Neural cell (in vitro differentiated cells): ENCODE measurements around the gene EP400. TPM values are rescaled to one million over a fixed set of nuclear protein-coding genes. Genes with fewer than 3 reads are reported as not detected.

Source experiments
- H2AFZ ChIP-seq: fragments of 200-600, 300-800 bp; sonication (generic), shearing (Covaris generic); 2 replicates; pipeline ENCODE4 v1.6.0; 2014; ENCODE audit warnings: low read depth, mild to moderate bottlenecking, antibody characterized with exemption, low read length, moderate library complexity
- H3F3A ChIP-seq: fragments of 200-600 bp; shearing (Covaris generic); 2 replicates; pipeline ENCODE4 v1.6.1; 2016; ENCODE audit warnings: mild to moderate bottlenecking, moderate library complexity, mixed read lengths, antibody characterized with exemption, low read length; ENCODE audit not compliant: insufficient read depth, poor library complexity, severe bottlenecking
- H3K27ac ChIP-seq: fragments of 200-600, 300-800 bp; sonication (generic), shearing (Covaris generic); 2 replicates; pipeline ENCODE4 v1.5.1; 2014; ENCODE audit warnings: mild to moderate bottlenecking, low read length, moderate library complexity
- H3K27me3 ChIP-seq: fragments of 300-800, 200-600 bp; sonication (generic), shearing (Covaris generic); 2 replicates; pipeline ENCODE4 v1.6.0; 2014; ENCODE audit warnings: mild to moderate bottlenecking, low read depth, low read length, moderate library complexity; ENCODE audit not compliant: insufficient read depth
- H3K36me3 ChIP-seq: fragments of 300-800, 200-600 bp; sonication (generic), shearing (Covaris generic); 2 replicates; pipeline ENCODE4 v1.5.1; 2014; ENCODE audit warnings: mild to moderate bottlenecking, antibody characterized with exemption, low read length, moderate library complexity; ENCODE audit not compliant: insufficient read depth
- H3K4me2 ChIP-seq: fragments of 300-800, 200-600 bp; sonication (generic), shearing (Covaris generic); 2 replicates; pipeline ENCODE4 v1.6.0; 2014; ENCODE audit warnings: mild to moderate bottlenecking, low read length
- H3K4me3 ChIP-seq: fragments of 300-800, 200-600 bp; sonication (generic), shearing (Covaris generic); 2 replicates; pipeline ENCODE4 v1.5.1; 2014; ENCODE audit warnings: mild to moderate bottlenecking, low read length, moderate library complexity
- H3K79me2 ChIP-seq: fragments of 200-600 bp; shearing (Covaris generic); replicated peaks from 2 replicates; pipeline ENCODE4 v1.6.0; 2014; ENCODE audit warnings: mild to moderate bottlenecking, low read length, moderate library complexity; ENCODE audit not compliant: insufficient read depth
- H3K9ac ChIP-seq: fragments of 300-800, 200-600 bp; sonication (generic), shearing (Covaris generic); 2 replicates; pipeline ENCODE4 v1.6.1; 2016; ENCODE audit warnings: mild to moderate bottlenecking, low read length, mixed read lengths
- H3K9me2 ChIP-seq: fragments of 200-600 bp; shearing (Covaris generic); 2 replicates; pipeline ENCODE4 v1.6.1; 2016; ENCODE audit warnings: mild to moderate bottlenecking, low read length, mixed read lengths; ENCODE audit not compliant: insufficient read depth
- H3K9me3 ChIP-seq: fragments of 200-600, 300-800 bp; sonication (generic), shearing (Covaris generic); 2 replicates; pipeline ENCODE4 v1.6.1; 2016; ENCODE audit warnings: mild to moderate bottlenecking, mixed run types, low read length, moderate library complexity, mixed read lengths
- H4K20me1 ChIP-seq: fragments of 200-600 bp; shearing (Covaris generic); 2 replicates; pipeline ENCODE4 v1.6.1; 2016; ENCODE audit warnings: mild to moderate bottlenecking, mixed run types; ENCODE audit not compliant: insufficient read depth
- EP300 ChIP-seq: fragments of 450-650 bp; conservative IDR thresholded peaks from 2 replicates; pipeline ENCODE4 v1.6.1; 2014; ENCODE audit warnings: antibody characterized with exemption, mild to moderate bottlenecking, moderate library complexity; ENCODE audit not compliant: poor library complexity, severe bottlenecking
- EZH2 ChIP-seq: fragments of 200-600, 300-800 bp; shearing (Covaris generic), sonication (generic); IDR thresholded peaks from 2 replicates; pipeline ENCODE4 v1.6.1; 2014; ENCODE audit warnings: antibody characterized with exemption, low read length, borderline replicate concordance, mild to moderate bottlenecking; ENCODE audit not compliant: insufficient read depth, poor library complexity, severe bottlenecking
- MXI1 ChIP-seq: fragments of 450-650 bp; conservative IDR thresholded peaks from 2 replicates; pipeline ENCODE4 v1.6.1; 2014; ENCODE audit warnings: antibody characterized with exemption, mild to moderate bottlenecking; ENCODE audit not compliant: poor library complexity, severe bottlenecking
- POLR2AphosphoS5 ChIP-seq: IDR thresholded peaks from 2 replicates; pipeline ENCODE4 v1.6.1; 2012
- RAD21 ChIP-seq: fragments of 450-650 bp; conservative IDR thresholded peaks from 2 replicates; pipeline ENCODE4 v1.6.1; 2014; ENCODE audit warnings: antibody characterized with exemption, mild to moderate bottlenecking, moderate library complexity
- REST ChIP-seq: IDR thresholded peaks from 2 replicates; pipeline ENCODE4 v1.6.1; 2012; ENCODE audit warnings: borderline replicate concordance
- SMC3 ChIP-seq: fragments of 450-650 bp; conservative IDR thresholded peaks from 2 replicates; pipeline ENCODE4 v1.6.1; 2014; ENCODE audit warnings: antibody characterized with exemption, mild to moderate bottlenecking, moderate library complexity; ENCODE audit not compliant: poor library complexity
- TAF1 ChIP-seq: IDR thresholded peaks from 2 replicates; pipeline ENCODE4 v1.6.1; 2012; ENCODE audit warnings: low read depth
- polyA plus RNA-seq: library from polyadenylated mRNA; depleted of rRNA; stranded (reverse); fragments of >200 nt; gene quantifications from 2 replicates; pipeline ENCODE4 v1.2.3, GENCODE V29; 2014
- TF ChIP-seq, protein P1 (sequence below): fragments of 450-650 bp; IDR thresholded peaks from 2 replicates; pipeline ENCODE4 v1.5.1; 2014; ENCODE audit warnings: antibody characterized with exemption, mild to moderate bottlenecking, moderate library complexity; ENCODE audit not compliant: poor library complexity, severe bottlenecking

Gene EP400
- polyA plus RNA-seq, 1 donor from 2014 or later = 19.4 TPM

- peaks cover 9% of the 10 kb centered on the region for H3K36me3 ChIP-seq
- no peak overlapping the region for H3K9ac ChIP-seq
- H4K20me1 ChIP-seq = no peaks in the 10 kb centered on the region
Observed at GRCh38 chr12:132078190-132078589, 128.4 kb downstream of the EP400 start.

DNA sequence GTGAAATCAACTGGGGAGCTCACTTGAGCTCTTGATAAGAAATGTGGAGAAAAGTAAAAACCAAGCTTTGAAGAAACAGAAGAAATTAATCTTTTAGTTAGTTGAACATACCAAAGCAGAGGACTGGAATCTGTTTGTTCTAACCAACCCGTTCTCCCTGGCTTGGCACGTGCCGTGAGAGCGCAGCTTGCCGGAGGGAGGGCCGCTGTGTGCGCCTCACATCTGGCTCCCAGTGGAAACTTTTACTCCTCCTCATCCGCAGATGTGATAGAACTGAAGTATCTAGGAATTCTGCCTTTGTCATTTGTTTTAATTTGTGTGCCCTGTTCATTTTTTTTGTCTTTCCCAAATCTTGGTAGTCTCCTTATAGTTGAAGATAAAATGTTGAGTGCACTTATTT is 129.5 kb downstream of the EP400 start:
- Histone ChIP-seq H3K4me2 (no peak overlapping the region), H3F3A (no peaks in the 10 kb centered on the region), H2AFZ (no peak overlapping the region), H3K9me3 (no peaks in the 10 kb centered on the region), H4K20me1 (no peaks in the 10 kb centered on the region), H3K4me3 (no peak overlapping the region), H3K9ac (no peak overlapping the region), H3K27me3 (no peaks in the 10 kb centered on the region), H3K9me2 (no peaks in the 10 kb centered on the region), H3K79me2 (no peaks in the 10 kb centered on the region), H3K27ac (no peak overlapping the region), H3K36me3 (peaks cover 9% of the 10 kb centered on the region)
- TF ChIP-seq EP300 (no peak), TAF1 (no peak), RAD21 (no peak), MXI1 (no peak), EZH2 (no peak), SMC3 (no peak), POLR2AphosphoS5 (no peak), REST (no peak)

More at GRCh38 chr12:132078190-132078589, 128.4 kb downstream of the EP400 start:
- no peaks in the 10 kb centered on the region for H3K9me2 ChIP-seq
- H3K79me2 ChIP-seq = no peaks in the 10 kb centered on the region
- no peak overlapping the region for H3K27ac ChIP-seq
- no peaks in the 10 kb centered on the region for H3F3A ChIP-seq
- H3K4me3 ChIP-seq = no peak overlapping the region
- H2AFZ ChIP-seq = no peak overlapping the region
- H3K4me2 ChIP-seq = no peak overlapping the region
- no peaks in the 10 kb centered on the region for H3K9me3 ChIP-seq
- no peak for TF ChIP-seq MXI1
- no peak for TF ChIP-seq POLR2AphosphoS5
- TF ChIP-seq TAF1 = no peak
- no peak for TF ChIP-seq EZH2
- TF ChIP-seq RAD21 = no peak
- no peak for TF ChIP-seq REST
- TF ChIP-seq, protein P1, sequence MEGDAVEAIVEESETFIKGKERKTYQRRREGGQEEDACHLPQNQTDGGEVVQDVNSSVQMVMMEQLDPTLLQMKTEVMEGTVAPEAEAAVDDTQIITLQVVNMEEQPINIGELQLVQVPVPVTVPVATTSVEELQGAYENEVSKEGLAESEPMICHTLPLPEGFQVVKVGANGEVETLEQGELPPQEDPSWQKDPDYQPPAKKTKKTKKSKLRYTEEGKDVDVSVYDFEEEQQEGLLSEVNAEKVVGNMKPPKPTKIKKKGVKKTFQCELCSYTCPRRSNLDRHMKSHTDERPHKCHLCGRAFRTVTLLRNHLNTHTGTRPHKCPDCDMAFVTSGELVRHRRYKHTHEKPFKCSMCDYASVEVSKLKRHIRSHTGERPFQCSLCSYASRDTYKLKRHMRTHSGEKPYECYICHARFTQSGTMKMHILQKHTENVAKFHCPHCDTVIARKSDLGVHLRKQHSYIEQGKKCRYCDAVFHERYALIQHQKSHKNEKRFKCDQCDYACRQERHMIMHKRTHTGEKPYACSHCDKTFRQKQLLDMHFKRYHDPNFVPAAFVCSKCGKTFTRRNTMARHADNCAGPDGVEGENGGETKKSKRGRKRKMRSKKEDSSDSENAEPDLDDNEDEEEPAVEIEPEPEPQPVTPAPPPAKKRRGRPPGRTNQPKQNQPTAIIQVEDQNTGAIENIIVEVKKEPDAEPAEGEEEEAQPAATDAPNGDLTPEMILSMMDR = no peak
- TF ChIP-seq EP300 = no peak
- no peak for TF ChIP-seq SMC3
- no peaks in the 10 kb centered on the region for H3K27me3 ChIP-seq
